SH-SY5Y (cell line): ENCODE data around the gene STARD7.

ENCODE experiments used
- GATA2 ChIP-seq: IDR thresholded peaks from 2 replicates; pipeline ENCODE4 v1.6.1; 2011; ENCODE audit warnings: mild to moderate bottlenecking, low read depth, low read length
- GATA3 ChIP-seq: IDR thresholded peaks from 2 replicates; pipeline ENCODE4 v1.6.1; 2011; ENCODE audit warnings: low read depth, mild to moderate bottlenecking, low read length, moderate library complexity

STARD7 gene

DNA sequence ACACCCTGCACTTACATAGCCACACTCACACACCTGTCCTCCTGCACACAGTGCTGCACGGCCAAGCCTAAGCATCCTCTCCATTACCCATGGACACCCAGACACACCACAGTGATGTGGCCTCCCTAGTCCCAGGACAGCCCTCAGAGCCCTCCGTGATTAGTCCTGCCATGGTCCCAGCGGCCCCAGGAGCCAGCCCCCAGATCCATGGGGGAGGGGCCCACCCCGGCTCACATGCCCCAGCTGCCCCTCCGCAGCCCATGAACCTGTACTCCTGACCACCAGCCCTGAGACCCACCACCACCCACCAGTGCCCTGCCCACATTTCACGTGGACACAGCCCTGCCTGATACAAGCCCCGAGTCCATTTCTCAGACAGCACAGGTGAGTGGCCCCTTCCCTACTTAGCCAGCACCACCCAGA is 55.3 kb downstream of the STARD7 start:
- no peak for TF ChIP-seq GATA2
- no peak for TF ChIP-seq GATA3

DNA sequence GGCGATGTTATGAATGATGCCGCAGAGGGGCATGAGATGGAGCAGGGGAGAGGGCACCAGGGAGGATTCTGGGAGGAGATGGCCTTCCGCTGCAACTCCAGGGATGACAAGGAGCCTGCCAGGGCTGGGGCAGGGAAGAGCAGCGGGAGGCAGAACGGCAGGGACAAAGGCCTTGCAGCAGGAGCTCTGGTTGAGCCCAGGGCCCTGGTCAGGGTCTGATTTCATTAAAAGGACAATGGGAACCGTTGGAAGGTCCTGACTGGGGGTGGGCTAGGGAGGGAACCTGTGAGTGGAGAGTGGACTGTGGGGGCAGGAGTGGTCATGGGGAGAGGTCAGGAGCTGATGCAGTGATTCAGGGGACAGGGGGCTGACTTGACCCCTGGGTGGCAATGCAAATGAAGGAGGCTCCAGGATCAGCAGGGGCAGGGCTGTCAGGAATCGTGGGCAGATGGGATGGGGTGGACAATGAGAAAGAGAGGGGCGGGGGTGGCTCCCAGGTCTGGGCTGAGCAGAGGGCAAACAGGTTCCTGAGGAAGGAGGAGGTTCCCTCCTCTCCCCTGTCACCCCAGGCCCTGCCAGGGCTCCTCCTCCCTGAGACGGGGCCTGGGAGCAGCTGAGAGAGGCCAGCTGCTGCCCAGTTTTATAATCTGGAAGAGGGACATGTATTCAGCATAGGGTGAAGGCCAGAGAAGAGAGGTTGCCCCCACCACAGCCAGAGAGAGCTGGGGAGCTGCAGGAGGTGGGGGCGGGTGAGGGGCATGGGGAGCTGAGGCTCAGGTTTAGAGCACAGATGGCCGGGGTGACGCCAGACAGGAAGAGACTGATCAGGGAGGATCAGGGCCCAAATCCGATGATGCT is 56.1 kb downstream of the STARD7 start:
- no peak for TF ChIP-seq GATA3

DNA sequence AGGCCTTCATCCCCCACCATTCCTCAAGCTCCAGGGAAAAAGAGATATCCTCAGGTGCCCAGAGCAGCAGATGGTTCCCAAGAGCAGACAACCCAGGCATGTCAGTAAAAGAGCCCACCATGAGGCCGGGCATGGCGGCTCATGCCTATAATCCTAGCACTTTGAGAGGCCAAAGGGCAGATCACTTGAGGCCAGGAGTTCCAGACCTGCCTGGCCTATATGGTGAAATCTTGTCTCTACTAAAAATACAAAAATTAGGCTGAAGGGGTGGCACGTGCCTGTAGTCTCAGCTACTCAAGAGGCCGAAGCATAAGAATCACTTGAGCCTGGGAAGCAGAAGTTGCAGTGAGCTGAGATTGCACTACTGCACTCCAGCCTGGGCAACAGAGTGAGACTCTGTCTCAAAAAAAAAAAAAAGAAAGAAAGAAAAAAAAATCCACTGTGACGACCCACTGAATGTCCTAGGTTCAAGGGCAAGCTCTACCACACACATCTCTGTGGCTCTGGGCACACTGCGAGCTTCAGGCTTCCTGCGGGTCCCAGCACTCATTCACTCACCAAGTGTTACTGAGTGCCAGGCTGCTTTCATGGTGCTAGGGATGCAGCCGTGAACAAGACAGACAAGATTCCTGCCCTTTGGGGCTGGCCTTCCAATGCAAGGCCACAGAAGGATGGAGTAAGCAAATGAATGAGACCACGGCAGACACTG is 56.9 kb downstream of the STARD7 start:
- no peak for TF ChIP-seq GATA3
- no peak for TF ChIP-seq GATA2

DNA sequence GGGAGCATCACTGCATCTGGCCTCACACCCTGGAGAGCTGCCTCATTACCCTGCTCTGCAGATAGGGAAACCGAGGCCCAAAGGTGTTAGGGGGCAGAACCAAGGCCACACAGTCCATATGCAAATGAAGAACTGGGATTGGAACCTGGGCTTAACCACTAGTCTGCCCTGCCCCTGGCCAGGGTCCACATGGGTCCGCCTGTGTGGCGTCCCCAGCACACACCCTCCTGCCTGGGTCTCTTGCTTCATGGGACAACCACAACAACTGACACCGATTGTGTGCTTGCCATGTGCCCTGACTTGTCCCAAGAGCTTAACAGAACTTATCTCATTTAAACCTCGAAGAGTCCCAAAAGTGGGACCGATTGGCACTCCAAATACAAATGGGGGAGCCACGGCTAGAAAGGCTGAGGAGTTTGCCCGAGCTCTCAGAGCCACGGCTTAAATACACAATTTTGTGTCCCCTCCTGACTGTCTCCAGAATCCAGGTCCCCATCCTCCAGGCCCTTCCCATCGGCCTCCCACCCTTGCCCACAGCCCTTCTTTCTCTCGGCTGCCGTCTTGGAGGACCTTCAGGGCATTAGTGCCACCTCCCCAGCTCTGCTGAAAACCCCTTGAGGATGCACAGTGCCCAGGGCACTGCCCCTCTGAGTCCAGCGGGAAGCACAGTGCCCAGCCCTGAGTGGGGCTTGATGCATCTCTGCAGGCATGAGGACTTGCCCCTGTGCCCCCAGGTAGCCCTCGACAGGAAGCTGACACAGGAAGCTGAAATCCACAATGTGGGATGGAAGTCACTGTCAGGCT is 57.6 kb downstream of the STARD7 start:
- TF ChIP-seq GATA3 (no peak), GATA2 (no peak)

DNA sequence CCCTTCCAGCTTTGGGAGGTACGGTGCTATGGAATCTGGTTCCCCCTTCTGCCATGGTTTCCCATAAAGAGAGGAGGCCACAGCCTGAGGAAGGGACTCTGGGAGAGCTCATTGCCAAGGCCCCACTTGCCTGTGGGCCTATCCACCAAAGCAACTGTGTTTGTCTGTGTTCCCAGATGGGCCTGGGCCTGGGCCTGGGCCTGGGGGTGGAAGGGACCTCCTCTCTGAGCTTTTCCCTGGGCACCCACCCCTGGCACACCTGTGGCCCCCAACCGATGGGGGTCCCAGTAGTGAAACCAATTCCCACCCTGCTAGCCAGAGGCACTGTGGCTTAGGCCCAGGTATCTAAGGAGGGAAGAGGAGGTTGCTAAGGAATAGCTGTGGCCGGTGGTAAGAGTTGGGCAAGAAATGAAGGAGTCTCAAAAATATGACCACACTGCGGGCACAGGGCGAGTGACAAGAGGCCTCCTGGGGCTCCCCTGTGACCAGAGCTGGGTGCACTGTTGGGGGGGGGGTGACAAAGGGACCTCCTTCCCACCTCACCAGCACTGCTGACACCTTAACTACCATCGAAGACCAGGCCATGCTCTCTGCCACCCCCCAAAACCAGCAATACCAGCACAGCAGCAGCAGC is 58.5 kb downstream of the STARD7 start:
- TF ChIP-seq GATA2 = no peak
- no peak for TF ChIP-seq GATA3

DNA sequence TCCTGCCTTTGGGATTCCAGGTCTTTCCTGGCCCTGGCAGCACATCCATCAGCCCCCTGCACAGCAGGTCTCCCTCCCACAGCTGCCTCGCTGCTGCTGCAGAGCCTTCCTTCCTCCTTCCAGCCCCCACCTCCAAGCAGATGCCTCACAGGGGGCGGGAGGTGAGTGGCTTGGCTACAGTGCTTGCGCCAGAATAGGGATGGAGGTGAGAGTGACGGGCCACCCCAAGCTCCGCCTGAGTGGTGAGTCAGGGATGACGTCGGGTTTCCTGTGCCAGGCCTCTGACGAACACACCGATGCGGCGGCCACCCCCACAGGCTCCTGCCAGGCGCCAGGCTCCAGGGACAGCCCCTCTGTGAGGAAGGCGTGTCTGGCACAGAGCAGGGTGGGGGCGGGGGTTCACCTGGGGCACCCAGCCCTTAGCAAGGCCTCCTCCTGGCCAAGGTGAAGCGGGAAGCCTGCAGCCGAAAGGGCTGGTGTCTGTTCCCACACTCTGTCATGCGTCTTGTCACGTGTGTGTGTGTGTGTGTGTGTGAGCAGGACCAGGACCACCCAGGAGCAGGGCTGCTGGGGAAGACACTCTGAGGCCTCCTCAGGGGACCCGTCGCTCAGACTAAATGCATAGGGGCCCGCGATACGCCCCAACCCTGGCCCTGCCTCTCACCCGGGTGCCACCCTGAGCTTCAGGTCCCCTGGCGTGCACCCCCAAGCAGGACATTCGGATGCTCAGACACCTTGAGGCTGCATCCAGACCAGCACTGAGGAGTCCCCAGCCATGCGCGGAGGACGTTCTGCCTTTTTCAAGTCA is 60.0 kb downstream of the STARD7 start:
- TF ChIP-seq GATA3 (no peak), GATA2 (no peak)

DNA sequence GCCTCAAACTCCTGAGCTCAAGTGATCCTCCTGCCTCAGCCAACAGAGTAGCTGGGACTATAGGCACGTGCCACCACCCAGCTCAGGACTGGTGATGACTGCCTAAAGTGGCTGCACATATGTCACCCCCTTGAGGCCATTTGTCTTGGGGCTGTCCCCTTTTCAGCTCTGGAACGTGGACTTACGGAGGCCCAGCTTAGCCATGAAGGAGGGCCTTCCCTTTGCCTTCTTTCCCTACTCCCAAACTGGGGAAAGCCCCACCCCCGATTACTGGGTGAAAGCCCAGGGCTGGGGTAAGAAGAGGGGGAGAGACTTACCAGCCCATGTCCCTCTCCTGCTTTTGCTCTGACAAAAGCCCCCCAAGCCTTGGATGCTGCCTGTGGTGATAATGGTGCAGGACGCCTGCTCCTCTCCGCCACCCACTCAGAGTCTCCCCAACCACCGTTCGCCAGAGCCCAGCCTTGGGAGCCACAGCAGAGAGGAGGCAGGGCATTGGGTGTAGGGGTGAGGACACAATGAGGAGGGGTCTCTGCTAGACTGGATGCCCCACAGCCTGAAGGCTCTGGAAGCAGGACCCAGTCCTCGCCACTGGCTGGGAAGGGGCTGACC is 60.9 kb downstream of the STARD7 start:
- TF ChIP-seq GATA3 (no peak), GATA2 (no peak)

DNA sequence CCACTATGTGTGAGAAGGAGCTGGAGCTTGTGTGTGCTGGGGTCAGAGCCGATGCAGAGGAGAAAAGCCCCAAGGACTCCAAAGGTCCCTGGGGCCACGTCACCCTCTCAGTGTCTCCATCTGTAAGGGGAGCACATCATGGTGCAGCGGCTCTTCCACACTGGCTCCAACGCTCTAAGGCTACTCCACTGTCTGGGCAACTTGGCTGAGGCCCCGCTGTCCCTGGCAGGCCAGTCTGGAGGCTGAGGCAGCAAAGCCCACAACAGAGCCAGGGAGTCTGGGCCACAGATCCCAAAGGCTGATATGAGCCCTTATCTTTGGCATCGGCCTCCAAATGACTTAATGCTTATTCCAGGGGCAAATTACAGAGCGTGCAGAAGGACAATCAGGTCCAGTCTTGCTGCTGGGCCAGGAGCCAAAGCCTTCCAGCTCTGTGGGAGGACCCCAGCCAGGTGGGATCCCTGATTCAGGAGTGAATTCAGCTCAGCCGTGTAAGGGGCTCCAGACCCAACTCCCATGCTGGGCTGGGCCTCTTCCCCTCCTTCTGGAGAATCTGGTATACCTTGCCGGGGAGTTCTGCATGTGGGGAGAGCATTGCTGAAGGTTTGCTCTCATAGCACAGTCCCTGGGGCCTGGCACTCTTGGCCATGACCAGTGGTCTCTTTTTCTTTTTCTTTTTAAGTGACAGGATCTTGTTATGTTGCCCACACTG is 61.6 kb downstream of the STARD7 start:
- peak; percentile 100 for TF ChIP-seq GATA2
- TF ChIP-seq GATA3 = peak; percentile 99

DNA sequence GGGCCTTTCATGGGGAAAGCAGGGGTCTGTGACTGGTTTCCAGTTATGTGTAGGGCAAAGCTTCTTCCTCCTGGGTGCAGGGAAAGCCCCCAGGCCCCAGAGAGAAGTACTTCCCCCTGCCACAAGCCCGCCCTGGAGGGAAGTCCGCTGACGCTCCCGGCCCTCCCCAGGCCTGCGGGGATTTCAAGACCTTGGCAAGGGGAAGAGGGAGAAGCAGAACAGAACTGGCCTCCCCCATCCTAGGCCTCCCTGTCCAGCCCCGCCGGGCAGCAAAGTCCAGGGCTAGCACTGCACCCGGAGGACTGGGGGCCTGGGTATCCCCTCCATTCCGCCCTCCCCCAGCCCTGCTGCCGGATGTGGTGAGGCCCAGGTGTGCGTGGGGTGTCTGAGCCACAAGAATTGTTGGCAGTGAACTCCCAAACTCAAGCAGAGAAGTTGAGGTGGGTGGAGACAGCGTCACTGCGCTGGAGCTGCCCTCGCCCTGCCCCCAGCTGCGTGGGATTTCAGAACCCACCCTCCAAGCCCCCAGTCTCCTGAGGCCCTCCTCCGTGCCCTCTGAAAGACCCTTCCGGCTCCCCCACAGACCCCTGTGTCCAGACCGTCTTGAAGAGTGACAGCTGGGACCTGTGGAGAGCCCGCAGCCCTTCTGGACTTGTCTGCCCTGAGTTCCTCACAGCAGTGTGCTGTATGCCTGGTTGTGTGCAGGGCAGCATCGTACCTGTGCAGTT is 62.3 kb downstream of the STARD7 start:
- no peak for TF ChIP-seq GATA3
- TF ChIP-seq GATA2 = no peak

DNA sequence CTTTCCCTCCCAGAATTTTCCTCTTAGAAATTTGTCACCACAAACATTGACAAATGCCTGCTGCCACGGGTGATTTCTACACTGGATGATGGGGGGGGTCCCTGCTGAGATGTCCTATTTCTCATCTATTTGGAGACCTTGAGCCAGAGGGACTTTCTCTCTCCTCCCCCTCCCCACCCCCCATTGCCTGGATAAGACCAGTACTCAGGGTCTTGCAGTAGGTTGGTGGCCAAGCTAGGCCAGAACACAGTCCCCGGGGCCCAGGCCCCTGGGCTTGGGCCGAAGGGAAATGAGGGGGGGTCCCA is 62.8 kb downstream of the STARD7 start:
- no peak for TF ChIP-seq GATA2
- no peak for TF ChIP-seq GATA3

DNA sequence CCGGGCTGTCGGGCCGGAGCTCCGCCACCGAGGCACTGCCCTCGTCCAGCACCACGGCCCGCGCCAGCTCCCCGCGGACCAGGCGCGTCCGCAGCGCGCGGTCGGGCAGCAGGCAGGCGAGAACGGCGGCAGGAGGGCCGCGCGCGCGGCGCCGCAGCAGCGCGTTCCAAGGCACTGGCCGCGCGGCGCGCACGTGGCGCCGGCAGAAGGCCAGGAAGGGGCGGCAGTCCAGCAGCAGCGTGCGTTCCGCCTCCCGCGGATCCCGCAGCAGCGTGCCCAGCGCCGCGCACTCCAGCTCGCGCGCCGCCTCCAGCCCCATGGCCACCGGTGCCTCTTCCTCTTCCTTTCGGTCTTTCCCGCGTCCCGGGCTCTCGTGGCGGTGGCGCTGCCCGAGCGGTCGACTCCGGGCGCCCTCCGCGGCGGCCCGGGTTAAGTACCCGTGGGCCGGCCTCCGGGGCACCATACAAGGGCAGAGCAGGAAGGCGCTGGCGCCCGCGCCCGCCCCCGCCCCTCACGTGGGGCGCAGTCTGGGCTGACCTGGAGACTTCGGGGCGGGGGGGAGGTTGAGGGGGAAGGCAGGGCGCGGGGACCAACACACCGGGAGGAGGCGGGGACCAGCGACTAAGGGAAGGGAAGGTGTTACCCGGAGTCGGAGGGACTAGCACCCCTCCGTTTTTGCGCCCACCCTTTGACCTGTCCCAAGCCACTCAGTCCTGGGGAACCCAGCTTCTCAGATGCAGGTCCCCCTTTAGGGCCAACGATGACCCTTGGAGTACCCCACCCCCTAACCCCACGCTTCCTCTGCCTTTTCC is 63.4 kb downstream of the STARD7 start, which contains the start of gene DUSP2:
Gene DUSP2 (minus strand): TSS at position 405 of the 812 bp plus-strand sequence. CDS start 86 bp downstream, at position 319.
- TF ChIP-seq GATA2 = no peak
- no peak for TF ChIP-seq GATA3
